HG03571 (cell line): ENCODE data around the gene FARP2.
"Not testable (repeated sequence)": the region's sequence is repeated elsewhere in the genome, so short reads cannot be mapped to it uniquely, and the experiment has no call there.

Experiments
- ATAC-seq: cut with Tn5 transposase; IDR thresholded peaks from one replicate; pipeline ENCODE4 v1.9.1; 2021; ENCODE audit not compliant: unreplicated experiment

Gene FARP2

GRCh38 chr2:241355983-241356870 is at the start of gene FARP2:
TSS of gene FARP2 (plus strand) at chr2:241356285. CDS start at chr2:241373108, 16,823 bp downstream.
- peak; percentile 74 for ATAC-seq

DNA sequence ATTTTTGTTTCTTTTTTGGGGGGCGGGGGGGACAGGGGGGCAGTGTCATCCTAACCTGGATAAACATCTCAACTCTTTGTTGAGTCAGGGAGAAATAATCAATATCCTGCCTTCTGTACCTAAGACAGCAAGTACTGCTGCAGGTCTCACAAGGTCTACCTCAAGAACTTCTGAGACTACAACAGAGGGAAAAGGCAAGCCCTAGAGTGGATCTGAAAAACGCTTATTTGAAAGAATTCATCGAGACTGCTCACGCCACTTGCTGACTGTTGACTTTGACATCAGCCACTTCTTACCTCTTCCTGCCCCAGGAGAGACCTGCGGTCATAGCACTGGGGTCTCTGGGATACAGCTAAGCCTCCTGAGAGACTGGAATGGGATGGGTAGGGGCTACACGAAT is 49.0 kb upstream of the FARP2 start:
- no peak for ATAC-seq

DNA sequence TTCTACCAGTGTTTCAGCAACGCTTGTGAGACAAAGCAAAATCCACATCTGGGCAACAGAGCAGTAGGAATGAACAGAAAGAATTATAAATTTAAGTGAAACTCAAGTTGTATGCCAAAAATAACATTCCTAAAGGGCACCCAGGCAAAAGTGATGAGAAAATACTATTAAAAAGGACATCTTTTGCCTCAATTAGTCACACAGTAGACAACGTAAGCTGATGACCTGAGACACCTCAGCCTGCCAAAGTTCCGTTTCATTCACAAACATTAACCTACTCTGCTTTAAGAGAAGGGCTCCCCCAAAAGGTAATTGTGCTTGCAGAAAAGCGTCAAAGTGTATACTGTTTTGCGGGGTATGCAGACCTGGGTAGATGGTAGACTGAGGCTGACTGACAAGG is 47.8 kb upstream of the FARP2 start:
- ATAC-seq: no peak

DNA sequence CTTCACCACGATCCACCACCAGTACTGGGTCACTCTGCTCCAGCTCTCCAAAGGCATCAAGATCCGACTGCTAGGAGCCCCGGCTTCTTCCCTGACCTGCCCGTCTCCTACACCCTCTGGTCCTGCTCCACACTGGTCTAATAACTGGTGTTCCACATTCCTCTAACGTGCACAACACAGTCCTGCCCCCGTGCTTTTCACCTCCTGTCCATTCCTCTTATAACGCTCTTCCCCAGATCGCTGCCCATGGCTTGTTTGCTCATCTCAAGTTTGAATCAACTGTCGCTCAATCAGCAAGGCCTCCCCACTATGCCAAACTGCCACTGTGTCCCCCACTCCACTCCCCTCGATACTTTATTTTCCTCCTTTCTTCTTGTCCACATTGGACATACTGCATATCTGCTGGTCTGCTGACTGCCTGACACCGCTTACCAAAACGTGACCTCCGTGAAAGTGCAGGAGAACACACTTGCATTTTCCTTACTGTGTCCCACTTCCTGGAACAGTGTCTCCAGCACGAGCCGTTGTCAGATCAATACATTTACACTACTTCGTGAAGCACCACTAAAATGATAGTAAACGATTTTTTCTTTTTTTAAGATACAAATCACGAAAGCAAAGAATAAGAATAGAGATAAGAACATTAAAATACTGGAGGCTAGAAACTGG is 47.1 kb upstream of the FARP2 start:
- no peak for ATAC-seq

GRCh38 chr2:241309684-241310117 is 46.4 kb upstream of the FARP2 start:
- ATAC-seq: peak; percentile 52

- ATAC-seq: no peak
These were observed 45.0 kb upstream of the FARP2 start for GRCh38 chr2:241310917-241311566.

DNA sequence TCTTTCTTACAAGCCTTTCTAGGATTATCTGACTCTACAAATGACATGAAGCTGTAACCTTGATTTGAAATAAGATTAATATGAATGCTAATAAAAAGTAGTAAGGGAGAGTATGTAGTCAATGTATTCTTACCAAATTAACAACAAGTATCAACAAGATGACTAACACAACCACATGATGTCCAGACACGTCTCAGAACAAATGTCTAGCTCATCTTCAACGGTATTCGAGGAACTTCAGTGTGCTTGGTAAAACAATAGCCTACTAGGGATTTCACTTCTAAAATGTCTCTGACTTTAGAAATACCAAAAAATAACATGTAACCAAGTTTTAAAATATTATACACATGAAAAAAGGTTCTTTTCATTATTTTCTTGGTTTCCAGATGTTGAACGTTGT is 44.0 kb upstream of the FARP2 start:
- ATAC-seq: no peak

GRCh38 chr2:241313543-241314095 is 42.5 kb upstream of the FARP2 start:
- no peak for ATAC-seq

- no peak for ATAC-seq
These were observed 41.6 kb upstream of the FARP2 start for GRCh38 chr2:241314226-241315092.

GRCh38 chr2:241315093-241315878 is 40.8 kb upstream of the FARP2 start, which contains the start of gene HDLBP:
TSS of gene HDLBP (minus strand) at chr2:241315672. CDS start at chr2:241266869, 48,803 bp downstream.
- peak; percentile 49 for ATAC-seq

- peak; percentile 38 for ATAC-seq
These were observed 40.0 kb upstream of the FARP2 start, which contains the start of gene SEPTIN2 for GRCh38 chr2:241315879-241316631. TSS of gene SEPTIN2 (plus strand) at chr2:241315925. CDS start at chr2:241324233, 8,308 bp downstream.

- no peak for ATAC-seq
These were observed 39.3 kb upstream of the FARP2 start for GRCh38 chr2:241316825-241317224.

DNA sequence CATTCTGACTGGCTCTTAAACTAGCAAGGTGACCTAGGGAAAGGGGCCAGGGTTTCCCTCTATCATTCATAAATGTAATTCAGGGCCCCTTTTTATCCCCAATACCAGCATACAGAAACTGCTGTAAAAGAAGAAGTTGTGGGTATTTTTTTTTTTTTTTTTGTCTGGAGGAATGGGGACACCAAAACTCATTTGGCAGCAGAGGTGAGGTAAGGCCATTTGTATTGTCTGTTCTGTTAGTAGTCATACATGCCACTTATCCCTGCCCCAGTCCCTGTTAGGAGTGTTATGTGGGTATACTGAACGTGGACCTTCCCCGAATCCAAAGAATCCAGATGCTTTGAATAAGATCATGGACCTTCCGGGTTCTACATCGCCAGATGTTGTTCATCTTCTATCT is 38.7 kb upstream of the FARP2 start:
- no peak for ATAC-seq

DNA sequence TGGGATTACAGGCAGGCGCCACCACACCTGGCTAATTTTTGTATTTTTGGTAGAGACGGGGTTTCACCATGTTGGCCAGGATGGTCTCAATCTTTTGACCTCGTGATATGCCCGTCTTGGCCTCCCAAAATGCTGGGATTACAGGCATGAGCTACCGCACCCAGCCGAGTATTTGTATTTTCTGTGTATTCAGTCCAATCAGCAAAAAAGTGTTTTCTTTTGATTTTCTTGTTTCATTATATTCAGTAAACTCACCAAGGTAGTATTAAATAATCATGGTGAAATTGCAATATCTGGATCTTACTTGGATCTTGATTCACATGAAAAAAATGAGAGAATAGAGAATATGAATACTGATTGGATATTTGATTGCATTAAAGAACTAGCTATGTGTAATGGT is 37.3 kb upstream of the FARP2 start:
- ATAC-seq: not testable (repeated sequence)

DNA sequence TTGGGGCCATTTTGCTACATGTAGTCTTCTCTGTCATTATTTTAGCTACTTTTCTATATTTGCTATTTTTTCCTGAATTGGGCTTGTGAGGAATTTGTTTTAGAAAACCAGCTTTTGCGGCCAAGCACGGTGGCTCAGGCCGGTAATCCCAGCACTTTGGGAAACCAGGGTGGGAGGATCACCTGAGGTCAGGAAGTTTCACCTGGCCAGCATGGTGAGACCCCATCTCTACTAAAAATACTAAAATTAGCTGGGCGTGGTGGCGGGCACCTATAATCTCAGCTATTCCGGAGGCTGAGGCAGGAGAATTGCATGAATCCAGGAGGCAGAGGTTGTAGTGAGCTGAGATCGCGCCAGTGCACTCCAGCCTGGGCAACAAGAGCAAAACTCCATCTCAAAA is 35.7 kb upstream of the FARP2 start:
- no peak for ATAC-seq

- no peak for ATAC-seq
These were observed 35.1 kb upstream of the FARP2 start for GRCh38 chr2:241321033-241321432.

DNA sequence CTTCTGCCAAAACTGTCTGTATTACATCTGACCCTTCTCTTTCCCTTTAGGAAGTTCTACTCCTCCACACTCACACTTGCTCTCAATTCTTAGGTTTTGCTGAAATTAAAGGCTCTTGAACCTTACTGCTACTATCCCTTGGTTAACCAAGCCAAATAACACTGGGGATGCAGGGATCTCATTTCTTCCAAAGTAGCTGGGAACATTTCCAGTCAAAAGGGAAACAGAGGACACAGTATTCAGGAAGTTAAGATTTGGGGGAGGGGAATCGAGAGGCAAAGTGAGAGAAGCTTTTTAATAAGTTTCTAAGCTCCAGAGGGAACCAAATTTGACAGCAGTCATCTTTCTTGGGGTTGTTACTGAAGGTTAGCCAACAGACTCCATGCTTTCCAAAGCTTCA is 34.2 kb upstream of the FARP2 start:
- no peak for ATAC-seq

DNA sequence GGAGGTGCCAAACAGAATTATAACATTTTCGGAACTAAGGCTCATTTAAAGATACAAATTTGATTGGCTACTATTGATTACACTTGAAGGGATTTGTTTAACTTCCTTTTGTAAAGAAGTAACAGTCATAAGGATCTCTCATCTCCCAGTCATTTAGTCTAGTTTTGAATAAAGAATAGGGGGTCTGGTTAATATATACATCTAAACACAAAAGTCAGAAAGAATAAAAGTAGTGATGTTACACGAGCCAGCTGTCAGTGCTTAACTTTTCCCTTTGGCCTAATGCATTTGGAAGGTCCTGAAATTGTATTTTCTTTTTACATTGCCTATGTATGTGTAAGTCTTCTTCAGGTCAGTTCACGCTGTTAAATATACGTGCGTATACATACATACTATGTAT is 32.3 kb upstream of the FARP2 start:
- no peak for ATAC-seq

GRCh38 chr2:241324775-241325174 is 31.3 kb upstream of the FARP2 start:
- no peak for ATAC-seq
